Fibroblast of skin of left biceps (primary cell): ENCODE results near the gene RPL13A.
A peak's percentile ranks its signal among the peaks of the same experiment; 100 is the strongest.
"Not testable (repeated sequence)": the region's sequence is repeated elsewhere in the genome, so short reads cannot be mapped to it uniquely, and the experiment has no call there.

ENCODE experiments used
- DNase-seq, 2 experiments: peaks; one replicate each; pipeline ENCODE4 v3.0.0-alpha.2; 2013; ENCODE audit warnings: low read depth in 2 of 2

The RPL13A gene

GRCh38 chr19:49487277-49488045, at the start of gene RPL13A:
Gene RPL13A, plus strand, starts transcription at chr19:49487608. Its CDS starts 22 bp downstream, at chr19:49487630.
- DNase-seq: peak; percentile 99

GRCh38 chr19:49438261-49438660, 49.1 kb upstream of the RPL13A start:
- no peak for DNase-seq

GRCh38 chr19:49439836-49440235, 47.6 kb upstream of the RPL13A start:
- DNase-seq: no peak

GRCh38 chr19:49440439-49441209, 46.8 kb upstream of the RPL13A start:
- no peak for DNase-seq

GRCh38 chr19:49441210-49441959, 46.0 kb upstream of the RPL13A start, which contains the start of gene SLC17A7:
Gene SLC17A7, minus strand, starts transcription at chr19:49441527. Its CDS starts 148 bp downstream, at chr19:49441379.
- no peak for DNase-seq

- DNase-seq: no peak
Measured at GRCh38 chr19:49441960-49442350, 45.5 kb upstream of the RPL13A start.

- no peak for DNase-seq
Measured at GRCh38 chr19:49442354-49442753, 45.1 kb upstream of the RPL13A start.

GRCh38 chr19:49442771-49443365, 44.5 kb upstream of the RPL13A start:
- peak; percentile 56 to 57 for DNase-seq

- peak; percentile 82 to 86 for DNase-seq
Measured at GRCh38 chr19:49443366-49444099, 43.9 kb upstream of the RPL13A start.

GRCh38 chr19:49444100-49444700, 43.2 kb upstream of the RPL13A start:
- DNase-seq: not testable (repeated sequence)

GRCh38 chr19:49445997-49446396, 41.4 kb upstream of the RPL13A start:
- no peak for DNase-seq

- no peak for DNase-seq
Measured at GRCh38 chr19:49447485-49448431, 39.6 kb upstream of the RPL13A start.

GRCh38 chr19:49448432-49448786, 39.0 kb upstream of the RPL13A start:
- no peak for DNase-seq

GRCh38 chr19:49450405-49450804, 37.0 kb upstream of the RPL13A start:
- no peak for DNase-seq

- DNase-seq: peak; percentile 98
Measured at GRCh38 chr19:49451430-49452181, 35.8 kb upstream of the RPL13A start, which contains the start of gene PIH1D1. Gene PIH1D1, minus strand, starts transcription at chr19:49451814. Its CDS starts 240 bp downstream, at chr19:49451574.

- peak; percentile 93 to 94 for DNase-seq
Measured at GRCh38 chr19:49453013-49453756, 34.2 kb upstream of the RPL13A start, which contains the start of gene ALDH16A1. Gene ALDH16A1, plus strand, starts transcription at chr19:49453225. Its CDS starts 107 bp downstream, at chr19:49453332.

- DNase-seq: no peak
Measured at GRCh38 chr19:49453757-49454240, 33.6 kb upstream of the RPL13A start.

- no peak for DNase-seq
Measured at GRCh38 chr19:49455773-49456172, 31.6 kb upstream of the RPL13A start.
